Lung (tissue), 12 donors: ENCODE results near the gene PASD1. TPM values are rescaled to one million over a fixed set of nuclear protein-coding genes. Genes with fewer than 3 reads are reported as not detected.

Experiments used
- ATAC-seq: fragments of 200-7000 bp; cut with Tn5 transposase; one replicate; pipeline ENCODE4 v1.9.1; 2020; ENCODE audit warnings: moderate number of reproducible peaks; ENCODE audit not compliant: insufficient read depth, low FRiP score
- DNase-seq, 3 donors: peaks; one replicate each; pipeline ENCODE4 v3.0.0-alpha.2; 2013 to 2017
- H3K27ac ChIP-seq, 2 donors: one replicate each; pipeline ENCODE4 v1.5.1; 2013; ENCODE audit warnings: mild to moderate bottlenecking in 2 of 2, moderate library complexity in 2 of 2, control low read depth in 1 of 2, inconsistent platforms in 1 of 2, low read depth in 1 of 2, low read length in 1 of 2
- H3K27me3 ChIP-seq, 3 donors: one replicate each; pipeline ENCODE4 v1.5.1; 2013; ENCODE audit warnings: low read length in 2 of 3; ENCODE audit not compliant: control insufficient read depth in 3 of 3, insufficient read depth in 3 of 3
- H3K36me3 ChIP-seq, 4 donors: one replicate each; pipeline ENCODE4 v1.5.1; 2013; ENCODE audit warnings: low read length in 4 of 4, mild to moderate bottlenecking in 1 of 4, moderate library complexity in 1 of 4; ENCODE audit not compliant: control insufficient read depth in 4 of 4, insufficient read depth in 4 of 4
- H3K4me1 ChIP-seq, 5 donors: one replicate each; pipeline ENCODE4 v1.5.1; 2013; ENCODE audit warnings: low read length in 5 of 5, mild to moderate bottlenecking in 2 of 5, moderate library complexity in 1 of 5; ENCODE audit not compliant: control insufficient read depth in 5 of 5, insufficient read depth in 5 of 5
- H3K4me3 ChIP-seq: one replicate; pipeline ENCODE4 v1.5.1; 2013; ENCODE audit warnings: mild to moderate bottlenecking, control low read depth, moderate library complexity
- H3K9ac ChIP-seq, 2 donors: one replicate each; pipeline ENCODE4 v1.5.1; 2013; ENCODE audit warnings: low read length in 2 of 2, control low read depth in 1 of 2; ENCODE audit not compliant: insufficient read depth in 1 of 2
- H3K9me3 ChIP-seq, 4 donors: one replicate each; pipeline ENCODE4 v1.5.1; 2013; ENCODE audit warnings: low read length in 3 of 4, mild to moderate bottlenecking in 1 of 4, moderate library complexity in 1 of 4; ENCODE audit not compliant: control insufficient read depth in 4 of 4, insufficient read depth in 3 of 4
- CTCF ChIP-seq: IDR thresholded peaks from 2 replicates; pipeline ENCODE4 v1.5.1; 2012; ENCODE audit warnings: mild to moderate bottlenecking; ENCODE audit errors: control extremely low read depth, extremely low read depth
- WGBS, 2 donors: extraction: QIAGEN DNeasy Blood & Tissue Kit; methylation state at CpG; one replicate each; pipeline ENCODE4 v1.1.7; 2013; 5-methylcytosine and 5-hydroxymethylcytosine counted together
- polyA plus RNA-seq, 2 donors: library from polyadenylated mRNA; stranded (reverse); fragments of 200-250 nt; gene quantifications; one replicate each; pipeline ENCODE4 v1.2.1, GENCODE V29; 2013
- total RNA-seq, 2 donors: library from RNA; depleted of rRNA in 1 of 2; stranded (reverse); fragments of >200 nt in 1 of 2; gene quantifications; one replicate each; pipeline ENCODE4 v1.2.1, GENCODE V29; 2014 to 2021
- donor health status: control.
- donor health status: control.
- donor health status: Bipolar disorder and iron deficiency.
- donor health status: healthy.
- donor health status: DM: yes; HTN: yes; CAD: no.

PASD1 gene
- total and polyA plus RNA-seq, 4 donors, result not detected

- Histone ChIP-seq H3K36me3 (no peaks in the 10 kb centered on the region), H3K4me1 (no peaks in the 10 kb centered on the region), H3K27ac (no peak overlapping the region), H3K27me3 (peaks cover 0 to 2% (median 0%) of the 10 kb centered on the region in 3 donors), H3K9me3 (no peaks in the 10 kb centered on the region), H3K9ac (no peak overlapping the region), H3K4me3 (no peak overlapping the region)
- TF ChIP-seq CTCF, result no peak
- DNase-seq (no peak), ATAC-seq (no peak)
Measured at GRCh38 chrX:151688695-151689094, 125.2 kb downstream of the PASD1 start.

- no peak overlapping the region for H3K27ac ChIP-seq
- no peaks in the 10 kb centered on the region for H3K36me3 ChIP-seq
- no peaks in the 10 kb centered on the region for H3K4me1 ChIP-seq
- H3K27me3 ChIP-seq, result peaks cover 6 to 8% (median 6%) of the 10 kb centered on the region in 3 donors
- ATAC-seq (no peak), DNase-seq (no peak)
- H3K9me3 ChIP-seq, result no peaks in the 10 kb centered on the region
- no peak for TF ChIP-seq CTCF
- no peak overlapping the region for H3K9ac ChIP-seq
- no peak overlapping the region for H3K4me3 ChIP-seq
- WGBS, 2 donors, result 85 to 91% methylated on average over 5 to 6 of the region's 6 CpGs
Measured at GRCh38 chrX:151692825-151693224, 129.3 kb downstream of the PASD1 start.

- Histone ChIP-seq H3K36me3 (no peaks in the 10 kb centered on the region), H3K27me3 (peaks cover 6 to 8% (median 6%) of the 10 kb centered on the region in 3 donors), H3K9ac (no peak overlapping the region), H3K27ac (no peak overlapping the region), H3K4me1 (no peaks in the 10 kb centered on the region), H3K4me3 (no peak overlapping the region), H3K9me3 (peaks cover 0 to 2% (median 0%) of the 10 kb centered on the region in 4 donors)
- DNase-seq (no peak), ATAC-seq (no peak)
- no peak for TF ChIP-seq CTCF
- 66 to 71% methylated on average over 12 of the region's 12 CpGs for WGBS, 2 donors
Measured at GRCh38 chrX:151694121-151694520, 130.6 kb downstream of the PASD1 start.
